K562 (cell line): ENCODE data around the gene EML3. TPM values are rescaled to one million over a fixed set of nuclear protein-coding genes. Genes with fewer than 3 reads are reported as not detected.

Source experiments
- CCNT2 ChIP-seq: IDR thresholded peaks from 2 replicates; pipeline ENCODE4 v1.6.1; 2011; ENCODE audit warnings: borderline replicate concordance, low read depth, mild to moderate bottlenecking, moderate library complexity, mixed read lengths, low read length; ENCODE audit not compliant: insufficient read length; ENCODE audit errors: extremely low read depth
- COPS2 ChIP-seq: fragments of 450-650 bp; conservative IDR thresholded peaks from 2 replicates; pipeline ENCODE4 v1.6.1; 2016; ENCODE audit warnings: mild to moderate bottlenecking, moderate library complexity
- KDM4B ChIP-seq, 2 experiments: fragments of 450-650 bp in 1 of 2; sonication (generic) in 1 of 2; IDR thresholded peaks; 2 replicates each; pipeline ENCODE4 v1.6.1; 2016 to 2017; ENCODE audit warnings: borderline replicate concordance in 2 of 2, antibody characterized with exemption in 1 of 2, low read depth in 1 of 2, mild to moderate bottlenecking in 1 of 2
- MEIS2 ChIP-seq: fragments of 450-650 bp; IDR thresholded peaks from 2 replicates; pipeline ENCODE4 v1.6.1; 2014; ENCODE audit warnings: mild to moderate bottlenecking; ENCODE audit not compliant: partially characterized antibody
- PATZ1 ChIP-seq: fragments of 250-450 bp; sonication (Bioruptor Pico); IDR thresholded peaks from 2 replicates; pipeline ENCODE4 v1.5.0; 2020; ENCODE audit warnings: mild to moderate bottlenecking, borderline replicate concordance
- RBM39 ChIP-seq: fragments of 200-400 bp; formaldehyde crosslinking; optimal IDR thresholded peaks from 2 replicates; pipeline ENCODE3; 2018; ENCODE audit warnings: low read depth, low read length
- SIN3B ChIP-seq: fragments of 450-650 bp; IDR thresholded peaks from 2 replicates; pipeline ENCODE4 v1.6.1; 2017; ENCODE audit warnings: low read depth, mild to moderate bottlenecking, moderate library complexity
- SMARCE1 ChIP-seq: fragments of 450-650 bp; IDR thresholded peaks from 2 replicates; pipeline ENCODE4 v1.7.1; 2016; ENCODE audit warnings: mild to moderate bottlenecking
- TEAD1 ChIP-seq, 2 experiments: fragments of 450-650 bp in 1 of 2; sonication (generic) in 1 of 2; formaldehyde crosslinking; IDR thresholded peaks; 2 replicates each; pipeline versions ENCODE4 v1.4.0 to v1.8.0; 2020 to 2022; ENCODE audit warnings: mild to moderate bottlenecking in 2 of 2, missing genetic modification reagents in 1 of 2
- ZBTB5 ChIP-seq: fragments of 450-650 bp; IDR thresholded peaks from 2 replicates; pipeline ENCODE4 v1.6.1; 2017; ENCODE audit warnings: antibody characterized with exemption
- ZC3H4 ChIP-seq: sonication (generic); formaldehyde crosslinking; IDR thresholded peaks from 2 replicates; pipeline ENCODE4 v1.9.0; 2021; ENCODE audit warnings: missing genetic modification reagents, borderline replicate concordance
- polyA plus RNA-seq, 8 experiments: library from polyadenylated mRNA; depleted of rRNA in 4 of 8; stranded (reverse) in 5 of 8; unstranded in 3 of 8; fragments of >200 nt; fragmentation: Nextera tagmentation in 2 of 8; fragmentation: Illumina TruSeq in 1 of 8; extraction: Ambion mirVana in 2 of 8; extraction: Trizol in 1 of 8; gene quantifications; 2 replicates each; pipeline versions ENCODE4 v1.2.1 to v1.2.3, GENCODE V29; 2011 to 2014; ENCODE audit warnings: inconsistent platforms in 1 of 8, missing spikeins in 1 of 8
- total RNA-seq, 7 experiments: library from RNA; depleted of rRNA in 6 of 7; stranded (reverse); fragments of >200 nt in 6 of 7; fragmentation: Illumina TruSeq in 2 of 7; extraction: Trizol in 2 of 7; gene quantifications; 2 replicates each; pipeline versions ENCODE4 v1.2.1 to v1.2.3, GENCODE V29; 2011 to 2021; ENCODE audit warnings: low replicate concordance in 1 of 7
- TF ChIP-seq, protein P1 (sequence below): fragments of 450-650 bp; IDR thresholded peaks from 2 replicates; pipeline ENCODE4 v1.6.1; 2018; ENCODE audit not compliant: partially characterized antibody
- TF ChIP-seq, protein P2 (sequence below): sonication (generic); formaldehyde crosslinking; IDR thresholded peaks from 2 replicates; pipeline ENCODE4 v1.8.0; 2022; ENCODE audit warnings: mild to moderate bottlenecking, missing genetic modification reagents
- TF ChIP-seq, protein P3 (sequence below): fragments of 450-650 bp; conservative IDR thresholded peaks from 2 replicates; pipeline ENCODE4 v1.6.1; 2016; ENCODE audit warnings: missing genetic modification characterization, low read depth, mild to moderate bottlenecking, control low read depth, missing compliant biosample characterization

EML3 gene
- total and polyA plus RNA-seq, 9 of the 15 experiments (the other 6 are each of a cell fraction or from before 2014, with no cell fraction given), result 0.32 to 90.5 (median 26.4) TPM

GRCh38 chr11:62574363-62575071 is 38.1 kb downstream of the EML3 start (continued):
- peak; percentile 56 for TF ChIP-seq MEIS2
- TF ChIP-seq, protein P1, sequence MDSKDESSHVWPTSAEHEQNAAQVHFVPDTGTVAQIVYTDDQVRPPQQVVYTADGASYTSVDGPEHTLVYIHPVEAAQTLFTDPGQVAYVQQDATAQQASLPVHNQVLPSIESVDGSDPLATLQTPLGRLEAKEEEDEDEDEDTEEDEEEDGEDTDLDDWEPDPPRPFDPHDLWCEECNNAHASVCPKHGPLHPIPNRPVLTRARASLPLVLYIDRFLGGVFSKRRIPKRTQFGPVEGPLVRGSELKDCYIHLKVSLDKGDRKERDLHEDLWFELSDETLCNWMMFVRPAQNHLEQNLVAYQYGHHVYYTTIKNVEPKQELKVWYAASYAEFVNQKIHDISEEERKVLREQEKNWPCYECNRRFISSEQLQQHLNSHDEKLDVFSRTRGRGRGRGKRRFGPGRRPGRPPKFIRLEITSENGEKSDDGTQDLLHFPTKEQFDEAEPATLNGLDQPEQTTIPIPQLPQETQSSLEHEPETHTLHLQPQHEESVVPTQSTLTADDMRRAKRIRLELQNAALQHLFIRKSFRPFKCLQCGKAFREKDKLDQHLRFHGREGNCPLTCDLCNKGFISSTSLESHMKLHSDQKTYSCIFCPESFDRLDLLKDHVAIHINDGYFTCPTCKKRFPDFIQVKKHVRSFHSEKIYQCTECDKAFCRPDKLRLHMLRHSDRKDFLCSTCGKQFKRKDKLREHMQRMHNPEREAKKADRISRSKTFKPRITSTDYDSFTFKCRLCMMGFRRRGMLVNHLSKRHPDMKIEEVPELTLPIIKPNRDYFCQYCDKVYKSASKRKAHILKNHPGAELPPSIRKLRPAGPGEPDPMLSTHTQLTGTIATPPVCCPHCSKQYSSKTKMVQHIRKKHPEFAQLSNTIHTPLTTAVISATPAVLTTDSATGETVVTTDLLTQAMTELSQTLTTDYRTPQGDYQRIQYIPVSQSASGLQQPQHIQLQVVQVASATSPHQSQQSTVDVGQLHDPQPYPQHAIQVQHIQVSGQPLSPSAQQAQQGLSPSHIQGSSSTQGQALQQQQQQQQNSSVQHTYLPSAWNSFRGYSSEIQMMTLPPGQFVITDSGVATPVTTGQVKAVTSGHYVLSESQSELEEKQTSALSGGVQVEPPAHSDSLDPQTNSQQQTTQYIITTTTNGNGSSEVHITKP, result no peak
- TF ChIP-seq ZC3H4 (CRISPR knock-in tag), result no peak
- TF ChIP-seq ZBTB5, result no peak
- peak; percentile 81 for TF ChIP-seq RBM39
- TF ChIP-seq, protein P2, sequence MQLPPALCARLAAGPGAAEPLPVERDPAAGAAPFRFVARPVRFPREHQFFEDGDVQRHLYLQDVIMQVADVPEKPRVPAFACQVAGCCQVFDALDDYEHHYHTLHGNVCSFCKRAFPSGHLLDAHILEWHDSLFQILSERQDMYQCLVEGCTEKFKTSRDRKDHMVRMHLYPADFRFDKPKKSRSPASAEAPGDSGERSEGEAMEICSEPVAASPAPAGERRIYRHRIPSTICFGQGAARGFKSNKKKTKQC (CRISPR knock-in tag), result 0 out of 2 replicates have a peak, but pooled peaks have one; percentile 22
- 0 out of 4 replicates have a peak, but pooled peaks of 1 of the 2 experiments have one; percentile 10 for TF ChIP-seq TEAD1 (CRISPR knock-in tag; IDR thresholded peaks at IDR 0.05)
- peak; percentile 4 for TF ChIP-seq CCNT2
- TF ChIP-seq SIN3B, result 0 out of 2 replicates have a peak, but pooled peaks have one; percentile 34
- 0 out of 2 replicates have a peak, but pooled peaks have one; percentile 18 for TF ChIP-seq PATZ1 (CRISPR knock-in tag)
- 0 out of 2 replicates have a peak, but pooled peaks have one; percentile 6 for TF ChIP-seq SMARCE1
- TF ChIP-seq COPS2, result no peak
- 0 out of 4 replicates have a peak, but pooled peaks of 1 of the 2 experiments have one; percentile 2 for TF ChIP-seq KDM4B (IDR thresholded peaks at IDR 0.05; ENCODE audit: borderline replicate concordance in 2 of 2, low read depth in 1 of 2)
- TF ChIP-seq, protein P3, sequence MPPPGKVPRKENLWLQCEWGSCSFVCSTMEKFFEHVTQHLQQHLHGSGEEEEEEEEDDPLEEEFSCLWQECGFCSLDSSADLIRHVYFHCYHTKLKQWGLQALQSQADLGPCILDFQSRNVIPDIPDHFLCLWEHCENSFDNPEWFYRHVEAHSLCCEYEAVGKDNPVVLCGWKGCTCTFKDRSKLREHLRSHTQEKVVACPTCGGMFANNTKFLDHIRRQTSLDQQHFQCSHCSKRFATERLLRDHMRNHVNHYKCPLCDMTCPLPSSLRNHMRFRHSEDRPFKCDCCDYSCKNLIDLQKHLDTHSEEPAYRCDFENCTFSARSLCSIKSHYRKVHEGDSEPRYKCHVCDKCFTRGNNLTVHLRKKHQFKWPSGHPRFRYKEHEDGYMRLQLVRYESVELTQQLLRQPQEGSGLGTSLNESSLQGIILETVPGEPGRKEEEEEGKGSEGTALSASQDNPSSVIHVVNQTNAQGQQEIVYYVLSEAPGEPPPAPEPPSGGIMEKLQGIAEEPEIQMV, result no peak
